ENCODE measurements around the gene SF3B6. TPM values are rescaled to one million over a fixed set of nuclear protein-coding genes. Genes with fewer than 3 reads are reported as not detected.

Gene SF3B6
- total RNA-seq, 1 experiment from 2014 or later: 123 TPM

DNA sequence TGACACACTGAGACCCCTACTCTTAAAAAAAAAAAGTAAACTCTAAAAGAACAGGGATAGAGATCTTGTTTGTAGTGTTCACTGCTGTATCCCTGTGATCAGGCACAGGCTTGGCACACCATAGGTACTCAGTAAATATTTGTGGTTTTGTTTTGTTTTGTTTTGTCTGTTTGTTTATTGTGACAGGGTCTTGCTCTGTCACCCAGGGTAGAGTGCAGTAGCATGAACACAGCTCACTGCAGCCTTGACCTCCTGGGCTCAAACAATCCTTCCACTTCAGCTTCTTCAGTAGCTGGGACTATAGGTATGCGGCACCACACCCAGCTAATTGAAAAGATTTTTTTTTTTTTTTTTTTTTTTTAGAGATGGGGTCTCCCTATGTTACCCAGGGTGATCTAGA is 23.2 kb downstream of the SF3B6 start:
- Histone ChIP-seq H3K4me1 (replicated peaks; ENCODE audit: insufficient read depth) (0 out of 2 replicates have a peak, but pooled peaks cover 4% of the 10 kb centered on the region), H3K27ac (no peak overlapping the region), H3K27me3 (ENCODE audit: insufficient read depth, low read depth) (peaks cover 10% of the 10 kb centered on the region; the same call in 1 of the 2 replicates), H3K4me3 (no peak overlapping the region), H3K36me3 (ENCODE audit: low read depth) (no peaks in the 10 kb centered on the region), H3K9me2 (ENCODE audit: insufficient read depth) (no peaks in the 10 kb centered on the region), H4K20me1 (ENCODE audit: insufficient read depth) (no peaks in the 10 kb centered on the region), H3K4me2 (no peak overlapping the region), H3F3A (ENCODE audit: insufficient read depth, low read depth) (peaks cover 17% of the 10 kb centered on the region; the same call in 1 of the 2 replicates), H3K79me2 (ENCODE audit: low read depth) (no peaks in the 10 kb centered on the region), H2AFZ (no peak overlapping the region), H3K9me3 (ENCODE audit: insufficient read depth, low read depth) (no peaks in the 10 kb centered on the region)
- no peak for DNase-seq
- POLR2A ChIA-PET (ENCODE audit: unreplicated experiment): no interaction called here
- TF ChIP-seq, protein P1, sequence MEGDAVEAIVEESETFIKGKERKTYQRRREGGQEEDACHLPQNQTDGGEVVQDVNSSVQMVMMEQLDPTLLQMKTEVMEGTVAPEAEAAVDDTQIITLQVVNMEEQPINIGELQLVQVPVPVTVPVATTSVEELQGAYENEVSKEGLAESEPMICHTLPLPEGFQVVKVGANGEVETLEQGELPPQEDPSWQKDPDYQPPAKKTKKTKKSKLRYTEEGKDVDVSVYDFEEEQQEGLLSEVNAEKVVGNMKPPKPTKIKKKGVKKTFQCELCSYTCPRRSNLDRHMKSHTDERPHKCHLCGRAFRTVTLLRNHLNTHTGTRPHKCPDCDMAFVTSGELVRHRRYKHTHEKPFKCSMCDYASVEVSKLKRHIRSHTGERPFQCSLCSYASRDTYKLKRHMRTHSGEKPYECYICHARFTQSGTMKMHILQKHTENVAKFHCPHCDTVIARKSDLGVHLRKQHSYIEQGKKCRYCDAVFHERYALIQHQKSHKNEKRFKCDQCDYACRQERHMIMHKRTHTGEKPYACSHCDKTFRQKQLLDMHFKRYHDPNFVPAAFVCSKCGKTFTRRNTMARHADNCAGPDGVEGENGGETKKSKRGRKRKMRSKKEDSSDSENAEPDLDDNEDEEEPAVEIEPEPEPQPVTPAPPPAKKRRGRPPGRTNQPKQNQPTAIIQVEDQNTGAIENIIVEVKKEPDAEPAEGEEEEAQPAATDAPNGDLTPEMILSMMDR (conservative IDR thresholded peaks at IDR 0.05): no peak
- no peak for TF ChIP-seq EZH2 (IDR thresholded peaks at IDR 0.05; ENCODE audit: low read depth)
- intact Hi-C loops (cut with micrococcal nuclease; ENCODE audit: unreplicated experiment): no loop called here
- CTCF ChIA-PET: no interaction called here
- no TSS peak for BruUV-seq (replicated peaks)

- Histone ChIP-seq H3F3A (ENCODE audit: insufficient read depth, low read depth) (peaks cover 21% of the 10 kb centered on the region; the same call in 1 of the 2 replicates), H3K9me2 (ENCODE audit: insufficient read depth) (no peaks in the 10 kb centered on the region), H3K27me3 (ENCODE audit: insufficient read depth, low read depth) (peaks cover 10% of the 10 kb centered on the region; the same call in 1 of the 2 replicates), H3K36me3 (ENCODE audit: low read depth) (no peaks in the 10 kb centered on the region), H3K27ac (no peak overlapping the region), H3K4me3 (no peak overlapping the region), H2AFZ (no peak overlapping the region), H3K9me3 (ENCODE audit: insufficient read depth, low read depth) (no peaks in the 10 kb centered on the region), H3K4me2 (no peak overlapping the region), H3K4me1 (replicated peaks; ENCODE audit: insufficient read depth) (peaks cover 8% of the 10 kb centered on the region; the same call in 1 of the 2 replicates), H3K79me2 (ENCODE audit: low read depth) (peaks cover 1% of the 10 kb centered on the region; the same call in 1 of the 2 replicates), H4K20me1 (ENCODE audit: insufficient read depth) (no peaks in the 10 kb centered on the region)
- intact Hi-C loops (cut with micrococcal nuclease; ENCODE audit: unreplicated experiment): no loop called here
- ChIA-PET POLR2A (ENCODE audit: unreplicated experiment) (interaction anchor here (0.7 kb wide), 1 partner anchor 39 kb away, joined by 10 read pairs; no protein-coding TSS in a partner anchor), CTCF (no interaction called here)
- TF ChIP-seq, protein P1 (conservative IDR thresholded peaks at IDR 0.05): no peak
- no peak for TF ChIP-seq EZH2 (IDR thresholded peaks at IDR 0.05; ENCODE audit: low read depth)
- DNase-seq: no peak
- no TSS peak for BruUV-seq (replicated peaks)
Observed at GRCh38 chr2:24051833-24052232, 24.3 kb downstream of the SF3B6 start.

GRCh38 chr2:24050041-24050979 is 25.8 kb downstream of the SF3B6 start:
- intact Hi-C loops (cut with micrococcal nuclease; ENCODE audit: unreplicated experiment): no loop called here
- TSS peak; percentile 40 for BruUV-seq (replicated peaks)
- ChIA-PET CTCF (interaction anchor here (0.6 kb wide), 1 partner anchor 27 kb away, joined by 5 read pairs; no protein-coding TSS in a partner anchor), POLR2A (ENCODE audit: unreplicated experiment) (interaction anchor here (0.6 kb wide), 1 partner anchor 25 kb away, joined by 4 read pairs; no protein-coding TSS in a partner anchor)
- TF ChIP-seq EZH2 (IDR thresholded peaks at IDR 0.05; ENCODE audit: low read depth): no peak
- TF ChIP-seq, protein P1 (conservative IDR thresholded peaks at IDR 0.05): no peak
- Histone ChIP-seq H3K27ac (no peak overlapping the region), H2AFZ (0 out of 2 replicates have a peak overlapping the region, but pooled peaks have one; percentile 58), H3K4me2 (peak overlapping the region; percentile 74), H4K20me1 (ENCODE audit: insufficient read depth) (no peaks in the 10 kb centered on the region), H3K4me1 (replicated peaks; ENCODE audit: insufficient read depth) (peaks cover 17% of the 10 kb centered on the region; the same call in 1 of the 2 replicates), H3F3A (ENCODE audit: insufficient read depth, low read depth) (peaks cover 21% of the 10 kb centered on the region; the same call in 1 of the 2 replicates), H3K9me2 (ENCODE audit: insufficient read depth) (no peaks in the 10 kb centered on the region), H3K79me2 (ENCODE audit: low read depth) (peaks cover 10% of the 10 kb centered on the region; the same call in 1 of the 2 replicates), H3K36me3 (ENCODE audit: low read depth) (no peaks in the 10 kb centered on the region), H3K27me3 (ENCODE audit: insufficient read depth, low read depth) (peaks cover 10% of the 10 kb centered on the region; the same call in 1 of the 2 replicates), H3K9me3 (ENCODE audit: insufficient read depth, low read depth) (no peaks in the 10 kb centered on the region), H3K4me3 (peak overlapping the region; percentile 53; the same call in 1 of the 2 replicates)
- DNase-seq: no peak

All from PC-9 (cell line).